Measurements from ENCODE around the gene WDR83.
"Not testable (repeated sequence)": the region's sequence is repeated elsewhere in the genome, so short reads cannot be mapped to it uniquely, and the experiment has no call there.

Gene WDR83

GRCh38 chr19:12687496-12688196, 21.0 kb downstream of the WDR83 start, which contains the start of gene GNG14:
Gene GNG14, plus strand, starts transcription at chr19:12687998. Its CDS starts 51 bp downstream, at chr19:12688049.
- DNase-seq = no peak

GRCh38 chr19:12689012-12689411, 22.4 kb downstream of the WDR83 start:
- no peak for DNase-seq

- DNase-seq = no peak
These were observed 23.1 kb downstream of the WDR83 start for GRCh38 chr19:12689581-12690216.

GRCh38 chr19:12692960-12693359, 26.4 kb downstream of the WDR83 start:
- no peak for DNase-seq

- no peak for DNase-seq
These were observed 28.0 kb downstream of the WDR83 start for GRCh38 chr19:12694641-12695040.

- DNase-seq = no peak
These were observed 28.5 kb downstream of the WDR83 start for GRCh38 chr19:12695096-12695495.

GRCh38 chr19:12695514-12695913, 28.9 kb downstream of the WDR83 start:
- no peak for DNase-seq

GRCh38 chr19:12695997-12696365, 29.4 kb downstream of the WDR83 start:
- DNase-seq = no peak

- peak; percentile 92 to 97 for DNase-seq
These were observed 30.0 kb downstream of the WDR83 start, which contains the start of gene FBXW9 for GRCh38 chr19:12696366-12697335. Gene FBXW9, minus strand, starts transcription at chr19:12696631. Its CDS starts 50 bp downstream, at chr19:12696581.

- DNase-seq = not testable (repeated sequence)
These were observed 30.8 kb downstream of the WDR83 start for GRCh38 chr19:12697425-12697824.

GRCh38 chr19:12698138-12698537, 31.5 kb downstream of the WDR83 start:
- DNase-seq = no peak

GRCh38 chr19:12701596-12702282, 35.1 kb downstream of the WDR83 start:
- DNase-seq = no peak

GRCh38 chr19:12703046-12703445, 36.4 kb downstream of the WDR83 start:
- peak; percentile 47 to 52 for DNase-seq

GRCh38 chr19:12705169-12705568, 38.6 kb downstream of the WDR83 start:
- no peak for DNase-seq

GRCh38 chr19:12705654-12706331, 39.2 kb downstream of the WDR83 start:
- DNase-seq = no peak

- no peak for DNase-seq
These were observed 39.7 kb downstream of the WDR83 start for GRCh38 chr19:12706332-12706718.

- no peak for DNase-seq
These were observed 42.0 kb downstream of the WDR83 start for GRCh38 chr19:12708641-12709040.

- no peak for DNase-seq
These were observed 44.6 kb downstream of the WDR83 start for GRCh38 chr19:12711187-12711586.

GRCh38 chr19:12712077-12712476, 45.5 kb downstream of the WDR83 start:
- DNase-seq = not testable (repeated sequence)

GRCh38 chr19:12713304-12713703, 46.7 kb downstream of the WDR83 start:
- not testable (repeated sequence) for DNase-seq

GRCh38 chr19:12715102-12715501, 48.5 kb downstream of the WDR83 start:
- no peak for DNase-seq

GRCh38 chr19:12715929-12716328, 49.3 kb downstream of the WDR83 start:
- DNase-seq = no peak

Data from NCI-H446 (cell line).